NAMALWA (cell line): ENCODE data around the gene TTC3.
"Not testable (repeated sequence)": the region's sequence is repeated elsewhere in the genome, so short reads cannot be mapped to it uniquely, and the experiment has no call there.

Experiments used
- DNase-seq: peaks from one replicate; pipeline ENCODE4 v3.0.0-alpha.2; 2015; ENCODE audit warnings: low spot score

The TTC3 gene

DNA sequence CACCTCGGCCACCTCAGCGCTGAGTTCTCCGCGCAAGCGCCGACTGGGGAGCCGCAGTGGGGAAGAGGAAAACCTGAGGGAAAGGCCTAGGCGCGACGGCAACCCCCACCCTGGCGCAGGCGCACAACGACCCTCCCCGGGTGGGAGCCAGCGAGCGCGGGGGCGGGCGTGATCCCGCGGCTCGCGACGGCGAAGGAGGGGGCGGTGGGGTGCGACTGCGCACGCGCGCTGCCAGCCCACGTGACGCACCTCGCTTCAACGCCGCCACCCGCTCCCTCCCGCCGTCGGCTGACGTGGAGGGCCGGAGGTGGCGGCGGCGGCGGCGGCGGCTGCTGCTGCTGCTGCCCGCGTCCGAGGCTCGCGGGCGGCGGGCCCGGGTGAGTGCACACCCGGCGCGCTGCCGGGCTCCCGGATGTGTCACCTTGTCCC is at the start of gene TTC3, which contains the start of gene PIGP:
TSS of gene TTC3 (plus strand) at position 267 of the 429 bp plus-strand sequence. CDS start 14,004 bp downstream, outside the sequence.
TSS of gene PIGP (minus strand) at position 84 of the 429 bp plus-strand sequence. CDS start 556 bp downstream, outside the sequence.
- DNase-seq: peak; percentile 92

GRCh38 chr21:37026499-37026898 is 46.6 kb upstream of the TTC3 start:
- DNase-seq: no peak

- DNase-seq: no peak
Measured at GRCh38 chr21:37028570-37028969, 44.5 kb upstream of the TTC3 start.

DNA sequence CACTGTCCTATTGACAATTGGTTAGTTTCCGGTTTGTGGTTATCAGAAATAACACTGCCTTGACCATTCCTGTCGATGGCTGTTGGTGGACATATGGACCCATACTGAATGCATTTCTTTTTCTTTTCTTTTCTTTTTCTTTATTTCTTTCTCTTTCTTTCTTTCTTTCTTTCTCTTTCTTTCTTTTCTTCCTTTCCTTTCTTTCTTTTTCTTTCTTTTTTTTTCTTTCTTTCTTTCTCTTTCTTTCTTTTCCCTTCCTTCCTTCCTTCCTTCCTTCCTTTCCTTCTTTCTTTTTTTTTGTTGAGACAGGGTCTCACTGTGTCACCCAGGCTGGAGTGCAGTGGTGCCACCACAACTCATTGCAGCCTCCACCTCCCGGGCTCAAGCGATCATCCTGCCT is 42.2 kb upstream of the TTC3 start:
- no peak for DNase-seq

GRCh38 chr21:37032293-37032692 is 40.8 kb upstream of the TTC3 start:
- no peak for DNase-seq

DNA sequence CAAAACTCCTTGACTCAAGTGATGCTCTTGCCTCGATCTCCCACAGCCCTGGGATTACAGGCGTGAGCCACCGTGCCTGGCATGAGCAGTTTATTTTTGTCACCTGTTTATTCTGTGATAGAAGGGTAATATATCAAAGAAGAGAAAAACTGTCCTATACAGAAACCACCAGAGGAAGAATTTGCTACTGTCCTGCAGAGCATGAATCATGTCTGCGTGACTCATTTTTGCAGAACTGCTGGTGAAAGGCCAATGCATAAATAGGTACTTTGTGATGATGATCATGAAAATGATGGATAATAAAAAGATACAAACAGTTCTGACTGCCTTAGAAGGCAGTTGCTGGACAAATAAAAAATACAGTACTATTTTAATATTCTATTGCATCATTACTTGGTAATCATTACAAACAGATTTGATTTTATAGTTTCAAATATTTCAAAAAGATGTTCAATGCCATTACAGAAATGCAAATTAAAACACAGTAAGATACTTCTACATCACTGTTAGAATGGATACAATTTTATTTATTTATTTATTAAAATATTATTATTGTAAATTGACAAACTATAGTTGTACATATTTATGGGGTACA is 40.1 kb upstream of the TTC3 start:
- no peak for DNase-seq

DNA sequence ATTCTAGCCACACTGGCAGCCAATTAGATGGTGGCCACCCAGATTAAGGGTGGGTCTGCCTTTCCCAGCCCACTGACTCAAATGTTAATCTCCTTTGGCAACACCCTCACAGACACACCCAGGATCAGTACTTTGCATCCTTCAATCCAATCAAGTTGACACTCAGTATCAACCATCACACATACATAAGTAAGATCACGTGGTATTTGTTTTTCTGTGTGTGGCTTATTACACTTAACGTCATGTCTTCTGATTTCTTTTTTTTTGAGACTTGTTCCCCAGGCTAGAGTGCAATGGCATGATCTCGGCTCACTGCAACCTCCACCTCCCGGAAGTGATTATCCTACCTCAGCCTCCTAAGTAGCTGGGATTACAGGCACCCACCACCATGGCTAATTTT is 38.7 kb upstream of the TTC3 start:
- DNase-seq: not testable (repeated sequence)

DNA sequence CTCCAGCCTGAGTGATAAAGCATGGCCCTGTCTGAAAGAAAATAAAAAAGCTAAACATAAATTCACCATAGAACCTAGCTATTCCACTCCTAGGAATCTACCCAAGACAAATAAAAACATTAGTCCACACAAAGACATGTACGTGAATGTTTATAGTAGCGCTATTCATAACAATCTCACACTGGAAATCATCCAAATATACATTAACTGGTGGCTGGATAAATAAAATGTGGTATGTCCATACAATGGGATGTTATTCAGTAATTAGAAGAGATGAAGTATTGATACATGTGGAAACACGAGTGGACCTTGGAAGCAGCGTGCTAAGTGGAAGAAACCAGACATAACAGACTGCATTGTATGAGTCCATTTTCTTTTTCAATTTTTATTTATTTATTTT is 36.9 kb upstream of the TTC3 start:
- DNase-seq: no peak

DNA sequence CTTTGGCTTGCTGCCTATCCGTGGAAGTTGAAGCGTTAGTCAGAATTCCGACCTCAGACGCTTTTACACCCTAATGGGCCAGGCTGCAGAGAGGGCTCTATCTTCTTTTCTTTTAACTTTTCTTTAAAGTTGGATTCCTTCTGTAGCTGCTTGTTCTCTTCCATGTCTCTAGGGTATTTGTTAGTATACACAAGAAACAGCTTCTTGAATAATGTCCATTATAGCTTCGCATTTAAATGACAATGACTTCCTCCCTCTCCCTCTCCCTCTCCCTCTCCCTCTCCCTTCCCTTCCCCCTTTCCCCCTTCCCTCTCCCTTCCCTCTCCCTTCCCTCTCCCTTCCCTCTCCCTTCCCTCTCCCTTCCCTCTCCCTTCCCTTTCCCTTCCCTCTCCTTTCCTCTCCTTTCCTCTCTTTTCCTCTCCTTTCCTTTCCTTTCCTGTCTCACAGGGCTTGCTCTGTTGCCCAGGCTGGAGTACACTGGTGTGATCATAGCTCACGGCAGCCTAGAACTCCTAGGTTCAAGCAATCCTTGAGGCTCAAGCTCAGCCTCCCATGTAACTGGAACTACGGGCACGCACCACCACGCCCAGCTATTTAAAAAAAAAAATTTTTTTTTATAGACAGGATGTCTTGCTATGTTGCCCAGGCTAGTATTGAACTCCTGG is 33.5 kb upstream of the TTC3 start:
- no peak for DNase-seq

GRCh38 chr21:37040212-37040611 is 32.8 kb upstream of the TTC3 start:
- DNase-seq: no peak

- DNase-seq: no peak
Measured at GRCh38 chr21:37041706-37042271, 31.3 kb upstream of the TTC3 start.

DNA sequence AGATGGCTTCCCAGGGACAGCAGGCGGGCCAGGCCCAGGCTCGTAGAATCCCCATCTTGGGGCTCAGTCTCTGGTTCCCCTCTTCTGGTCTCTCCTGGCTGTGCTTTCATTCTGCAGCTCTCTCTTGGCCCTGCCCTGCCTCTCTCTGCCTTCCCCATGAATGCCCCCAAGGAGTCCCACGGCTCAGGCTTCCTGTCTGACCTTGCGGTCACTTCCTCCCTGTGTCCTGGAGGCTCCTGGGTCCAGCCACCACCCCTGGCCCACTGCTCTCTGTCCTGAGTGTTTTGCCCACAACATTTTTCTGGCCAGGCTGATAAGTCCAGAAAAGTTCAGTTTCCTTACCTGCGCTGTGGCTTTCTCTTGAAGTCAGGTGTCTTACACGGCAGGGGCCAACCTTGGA is 29.2 kb upstream of the TTC3 start:
- DNase-seq: no peak

GRCh38 chr21:37044643-37045042 is 28.4 kb upstream of the TTC3 start:
- DNase-seq: no peak

GRCh38 chr21:37045149-37045548 is 27.9 kb upstream of the TTC3 start:
- DNase-seq: no peak

- no peak for DNase-seq
Measured at GRCh38 chr21:37045556-37045955, 27.5 kb upstream of the TTC3 start.

DNA sequence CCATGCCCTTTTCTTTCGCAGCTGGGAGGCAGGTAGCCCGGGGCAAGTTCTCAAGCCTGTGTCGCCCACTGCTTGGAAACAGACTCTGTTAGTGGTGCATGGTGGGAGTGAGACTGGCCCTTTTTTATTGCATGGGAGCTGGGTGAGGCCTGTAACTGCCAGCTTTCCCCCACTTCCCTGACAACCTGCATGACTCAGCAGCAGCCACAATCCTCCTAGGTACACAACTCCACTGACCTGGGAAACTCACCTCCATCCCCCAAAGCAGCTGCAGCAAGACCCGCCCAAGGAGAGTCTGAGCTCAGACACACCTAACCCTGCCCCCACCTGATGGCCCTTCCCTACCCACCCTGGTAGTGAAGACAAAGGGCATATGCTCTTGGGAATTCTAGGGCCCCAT is 26.0 kb upstream of the TTC3 start:
- DNase-seq: no peak

- not testable (repeated sequence) for DNase-seq
Measured at GRCh38 chr21:37049741-37050140, 23.3 kb upstream of the TTC3 start.

GRCh38 chr21:37055271-37055855 is 17.7 kb upstream of the TTC3 start:
- DNase-seq: no peak

GRCh38 chr21:37057614-37058013 is 15.4 kb upstream of the TTC3 start:
- DNase-seq: no peak

DNA sequence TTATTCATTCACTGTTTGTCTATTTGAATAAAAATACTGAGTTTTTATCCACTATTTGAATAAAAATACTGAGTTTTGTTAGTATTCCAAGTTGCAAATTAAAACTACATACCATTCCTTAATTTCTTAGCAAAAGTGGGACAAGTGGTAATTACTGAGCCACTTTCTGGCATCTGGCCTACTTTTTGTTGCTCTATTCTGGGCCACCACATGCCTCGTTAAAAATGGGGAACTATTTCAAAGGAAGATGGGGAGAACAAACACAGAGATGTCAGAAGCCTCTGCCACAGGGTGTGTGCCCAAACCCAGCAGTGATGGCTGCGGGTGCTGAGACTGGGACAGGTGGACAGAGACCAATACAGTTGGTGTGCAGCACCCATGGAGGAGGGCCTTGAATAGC is 14.8 kb upstream of the TTC3 start:
- DNase-seq: no peak

DNA sequence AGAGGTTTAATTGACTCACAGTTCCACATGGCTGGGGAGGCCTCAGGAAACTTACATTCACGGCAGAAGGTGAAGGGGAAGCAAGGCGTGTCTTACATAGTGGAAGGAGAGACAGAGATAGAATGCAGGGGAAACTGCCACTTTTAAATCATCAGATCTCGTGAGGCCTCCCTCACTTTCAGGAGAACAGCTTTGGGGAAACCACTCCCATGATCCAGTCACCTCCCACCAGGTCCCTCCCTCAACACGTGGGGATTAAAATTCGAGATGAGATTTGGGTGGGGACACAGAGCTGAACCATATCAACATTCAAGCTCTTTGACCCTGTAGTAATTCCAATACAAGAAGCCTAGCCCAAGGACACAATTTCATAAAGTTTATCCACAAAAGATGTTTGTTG is 13.9 kb upstream of the TTC3 start:
- no peak for DNase-seq

DNA sequence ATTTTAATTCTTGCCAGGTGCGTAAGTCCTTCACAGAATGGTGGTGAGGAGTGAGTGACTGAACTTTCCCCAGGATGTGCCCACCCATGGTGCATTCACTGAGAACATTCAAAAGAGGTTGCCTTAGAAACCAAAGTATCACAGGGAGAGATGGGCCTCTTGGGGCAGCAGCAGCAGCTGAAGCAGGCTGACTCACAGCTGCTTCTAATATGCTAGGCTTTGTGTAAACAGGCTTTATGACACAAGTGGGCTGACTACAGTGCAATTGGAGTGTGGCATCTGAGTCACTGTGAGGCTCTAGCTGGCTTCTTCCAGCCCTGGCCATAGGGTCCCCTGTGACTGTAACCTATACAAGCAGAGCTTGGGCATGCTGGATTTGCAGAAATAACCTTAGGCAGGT is 12.8 kb upstream of the TTC3 start:
- DNase-seq: peak; percentile 32

DNA sequence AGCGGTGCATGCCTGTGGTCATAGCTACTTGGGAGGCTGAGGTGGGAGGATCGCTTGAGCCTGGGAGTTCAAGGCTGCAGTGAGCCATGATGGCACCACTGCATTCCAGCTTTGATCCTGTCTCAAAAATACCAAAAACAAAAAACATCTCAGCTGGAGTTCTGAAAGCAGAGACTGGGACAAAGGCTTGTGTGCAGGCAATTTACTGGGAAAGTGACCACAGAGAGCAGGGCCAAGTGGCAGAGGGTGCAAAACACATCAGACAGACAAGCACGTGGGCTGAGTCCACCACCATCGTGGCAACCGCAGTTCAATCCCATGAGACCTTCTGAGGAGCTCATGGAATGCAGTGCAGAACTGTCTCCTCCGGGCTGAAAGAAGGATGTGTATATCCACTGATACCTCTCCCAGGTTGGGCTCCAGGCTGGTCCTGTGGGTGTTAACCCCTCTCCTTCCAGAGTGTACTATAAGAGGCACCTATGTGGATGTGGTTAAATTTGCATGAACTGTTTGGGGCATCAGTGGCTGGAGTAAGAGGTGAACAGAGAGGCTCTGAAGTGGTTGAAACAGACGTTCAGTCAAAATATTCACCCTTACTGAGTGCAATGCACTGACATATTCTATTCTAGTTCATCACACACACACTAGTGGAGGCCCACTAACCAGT is 11.0 kb upstream of the TTC3 start:
- DNase-seq: no peak
